Skin of body (tissue), 2 donors: ENCODE data around the gene LGR5. TPM values are rescaled to one million over a fixed set of nuclear protein-coding genes. Genes with fewer than 3 reads are reported as not detected.
A peak's percentile ranks its signal among the peaks of the same experiment; 100 is the strongest.

Experiments used
- DNase-seq: peaks from one replicate; lab custom pipeline; 2025; lab: John Stamatoyannopoulos, UW
- total RNA-seq: library from RNA; depleted of rRNA; stranded (reverse); fragments of >200 nt; gene quantifications from one replicate; pipeline ENCODE4 v1.2.3, GENCODE V29; 2014

The LGR5 gene, protein sequence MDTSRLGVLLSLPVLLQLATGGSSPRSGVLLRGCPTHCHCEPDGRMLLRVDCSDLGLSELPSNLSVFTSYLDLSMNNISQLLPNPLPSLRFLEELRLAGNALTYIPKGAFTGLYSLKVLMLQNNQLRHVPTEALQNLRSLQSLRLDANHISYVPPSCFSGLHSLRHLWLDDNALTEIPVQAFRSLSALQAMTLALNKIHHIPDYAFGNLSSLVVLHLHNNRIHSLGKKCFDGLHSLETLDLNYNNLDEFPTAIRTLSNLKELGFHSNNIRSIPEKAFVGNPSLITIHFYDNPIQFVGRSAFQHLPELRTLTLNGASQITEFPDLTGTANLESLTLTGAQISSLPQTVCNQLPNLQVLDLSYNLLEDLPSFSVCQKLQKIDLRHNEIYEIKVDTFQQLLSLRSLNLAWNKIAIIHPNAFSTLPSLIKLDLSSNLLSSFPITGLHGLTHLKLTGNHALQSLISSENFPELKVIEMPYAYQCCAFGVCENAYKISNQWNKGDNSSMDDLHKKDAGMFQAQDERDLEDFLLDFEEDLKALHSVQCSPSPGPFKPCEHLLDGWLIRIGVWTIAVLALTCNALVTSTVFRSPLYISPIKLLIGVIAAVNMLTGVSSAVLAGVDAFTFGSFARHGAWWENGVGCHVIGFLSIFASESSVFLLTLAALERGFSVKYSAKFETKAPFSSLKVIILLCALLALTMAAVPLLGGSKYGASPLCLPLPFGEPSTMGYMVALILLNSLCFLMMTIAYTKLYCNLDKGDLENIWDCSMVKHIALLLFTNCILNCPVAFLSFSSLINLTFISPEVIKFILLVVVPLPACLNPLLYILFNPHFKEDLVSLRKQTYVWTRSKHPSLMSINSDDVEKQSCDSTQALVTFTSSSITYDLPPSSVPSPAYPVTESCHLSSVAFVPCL
- 13.7 TPM for total RNA-seq

DNA sequence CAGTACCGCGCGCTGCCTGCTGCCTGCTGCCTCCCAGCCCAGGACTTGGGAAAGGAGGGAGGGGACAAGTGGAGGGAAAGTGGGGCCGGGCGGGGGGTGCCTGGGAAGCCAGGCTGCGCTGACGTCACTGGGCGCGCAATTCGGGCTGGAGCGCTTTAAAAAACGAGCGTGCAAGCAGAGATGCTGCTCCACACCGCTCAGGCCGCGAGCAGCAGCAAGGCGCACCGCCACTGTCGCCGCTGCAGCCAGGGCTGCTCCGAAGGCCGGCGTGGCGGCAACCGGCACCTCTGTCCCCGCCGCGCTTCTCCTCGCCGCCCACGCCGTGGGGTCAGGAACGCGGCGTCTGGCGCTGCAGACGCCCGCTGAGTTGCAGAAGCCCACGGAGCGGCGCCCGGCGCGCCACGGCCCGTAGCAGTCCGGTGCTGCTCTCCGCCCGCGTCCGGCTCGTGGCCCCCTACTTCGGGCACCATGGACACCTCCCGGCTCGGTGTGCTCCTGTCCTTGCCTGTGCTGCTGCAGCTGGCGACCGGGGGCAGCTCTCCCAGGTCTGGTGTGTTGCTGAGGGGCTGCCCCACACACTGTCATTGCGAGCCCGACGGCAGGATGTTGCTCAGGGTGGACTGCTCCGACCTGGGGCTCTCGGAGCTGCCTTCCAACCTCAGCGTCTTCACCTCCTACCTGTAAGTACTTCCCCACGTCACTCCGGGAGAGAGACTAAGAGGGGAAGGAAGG is at the start of gene LGR5:
Gene LGR5 (plus strand): TSS at position 186 of the 732 bp plus-strand sequence. CDS start 283 bp downstream, at position 469.
- peak; percentile 55 for DNase-seq

GRCh38 chr12:71392521-71393145 is 47.0 kb upstream of the LGR5 start:
- peak; percentile 28 for DNase-seq

- DNase-seq, result no peak
These were observed 46.0 kb upstream of the LGR5 start for GRCh38 chr12:71393625-71394024.

- DNase-seq, result no peak
These were observed 42.1 kb upstream of the LGR5 start for GRCh38 chr12:71397433-71397954.

GRCh38 chr12:71399197-71399596 is 40.4 kb upstream of the LGR5 start:
- DNase-seq, result no peak

- no peak for DNase-seq
These were observed 39.1 kb upstream of the LGR5 start for GRCh38 chr12:71400481-71400880.

DNA sequence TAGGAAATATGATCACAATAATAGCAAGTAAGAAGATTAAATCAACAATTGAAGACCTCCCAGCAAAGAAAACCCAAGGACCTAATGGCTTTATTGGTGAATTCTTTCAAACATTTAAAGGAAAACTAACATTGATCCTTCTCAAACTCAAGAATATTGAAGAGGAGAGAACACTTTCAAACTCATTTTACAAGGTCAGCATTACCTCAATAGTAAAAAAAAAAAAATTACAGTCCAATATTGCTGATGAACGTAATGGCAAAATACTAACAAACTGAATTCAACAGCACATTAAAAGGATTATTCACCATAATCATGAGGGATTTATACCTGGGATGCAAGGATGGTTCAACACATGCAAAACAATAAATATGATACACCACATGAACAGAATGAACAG is 33.7 kb upstream of the LGR5 start:
- DNase-seq, result no peak

DNA sequence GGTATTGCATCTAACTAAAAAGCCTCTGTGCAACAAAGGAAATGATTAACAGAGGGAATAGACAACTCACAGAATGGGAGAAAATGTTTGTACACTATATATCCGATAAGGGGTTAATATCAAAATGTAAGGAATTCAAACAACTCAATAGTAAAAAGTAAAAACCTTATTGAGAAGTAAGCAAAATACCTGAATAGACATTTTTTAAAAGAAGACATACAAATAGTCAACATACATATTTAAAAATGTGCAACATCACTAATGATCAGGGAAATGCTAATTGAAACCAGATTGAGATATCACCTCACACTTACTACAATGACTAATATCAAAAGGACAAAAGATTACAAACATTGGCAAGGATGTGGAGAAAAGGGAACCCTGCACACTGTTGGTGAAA is 31.9 kb upstream of the LGR5 start:
- DNase-seq, result no peak

GRCh38 chr12:71410844-71411243 is 28.8 kb upstream of the LGR5 start:
- no peak for DNase-seq

GRCh38 chr12:71411635-71412034 is 28.0 kb upstream of the LGR5 start:
- no peak for DNase-seq

- DNase-seq, result no peak
These were observed 24.0 kb upstream of the LGR5 start for GRCh38 chr12:71415336-71416231.

- DNase-seq, result no peak
These were observed 22.4 kb upstream of the LGR5 start for GRCh38 chr12:71417181-71417580.

DNA sequence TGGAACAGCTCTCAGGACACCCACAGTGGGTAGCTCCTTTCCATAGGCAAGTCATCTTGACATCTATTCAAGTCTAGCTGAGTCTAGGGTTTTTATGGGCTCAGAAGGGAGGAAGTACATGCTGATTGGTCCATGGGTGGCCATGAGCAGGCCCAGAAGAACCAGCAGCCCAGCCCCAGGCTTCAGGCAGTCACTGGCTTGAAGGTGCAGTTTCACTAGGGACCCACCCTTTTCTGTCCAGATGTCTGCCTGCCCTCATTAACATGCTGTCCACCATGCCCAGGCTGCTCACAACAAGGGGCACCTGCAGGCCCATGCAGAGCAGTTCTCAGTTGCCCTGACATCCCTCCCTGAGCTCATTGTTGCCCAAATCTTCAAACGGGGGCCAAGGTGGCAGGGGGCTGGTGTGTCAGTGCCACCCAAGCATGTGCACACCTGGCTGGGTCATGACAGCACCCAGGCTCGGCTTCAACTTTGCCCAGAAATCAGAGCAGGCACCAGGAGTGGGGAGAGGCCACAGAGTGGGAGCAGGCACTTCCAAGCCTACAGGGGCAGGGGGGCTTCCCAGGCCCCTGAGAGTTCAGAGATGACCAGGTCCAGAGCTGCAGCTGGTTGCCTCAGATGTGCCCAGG is 18.7 kb upstream of the LGR5 start:
- DNase-seq, result no peak

- no peak for DNase-seq
These were observed 13.9 kb upstream of the LGR5 start for GRCh38 chr12:71425568-71426299.

DNA sequence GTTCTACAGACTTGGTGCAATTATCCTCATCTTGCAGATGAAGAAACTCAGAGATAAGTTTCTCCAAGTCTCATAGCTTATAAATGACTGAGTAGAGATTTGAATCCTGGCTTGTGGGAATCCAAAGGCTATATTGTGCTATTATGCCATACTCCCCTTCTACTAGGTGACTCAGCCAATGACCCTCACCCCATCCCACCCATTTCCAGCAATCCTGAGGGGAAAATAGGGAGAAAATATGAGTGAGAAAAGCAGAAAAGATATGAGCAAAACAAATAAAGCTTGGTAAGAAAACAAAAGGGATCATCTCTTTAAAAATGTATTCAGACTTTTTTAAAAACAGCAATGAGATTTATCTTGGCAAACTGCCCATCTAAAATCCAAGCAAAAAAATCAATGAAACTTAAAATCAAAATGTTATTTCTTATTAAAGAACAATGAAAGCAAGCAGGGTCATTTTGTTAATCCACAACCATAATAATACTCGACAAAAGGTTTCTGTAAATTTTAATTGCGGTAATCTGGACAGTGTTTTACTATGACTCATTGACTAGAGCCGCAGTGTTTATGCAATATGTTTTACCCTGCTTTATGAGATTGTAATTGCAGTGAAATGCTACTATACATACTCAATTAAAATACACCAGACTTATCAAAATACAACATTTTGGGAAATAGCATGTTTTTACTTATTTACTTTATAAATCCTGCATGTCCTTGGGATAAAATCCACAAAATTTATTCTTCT is 13.1 kb upstream of the LGR5 start:
- no peak for DNase-seq

DNA sequence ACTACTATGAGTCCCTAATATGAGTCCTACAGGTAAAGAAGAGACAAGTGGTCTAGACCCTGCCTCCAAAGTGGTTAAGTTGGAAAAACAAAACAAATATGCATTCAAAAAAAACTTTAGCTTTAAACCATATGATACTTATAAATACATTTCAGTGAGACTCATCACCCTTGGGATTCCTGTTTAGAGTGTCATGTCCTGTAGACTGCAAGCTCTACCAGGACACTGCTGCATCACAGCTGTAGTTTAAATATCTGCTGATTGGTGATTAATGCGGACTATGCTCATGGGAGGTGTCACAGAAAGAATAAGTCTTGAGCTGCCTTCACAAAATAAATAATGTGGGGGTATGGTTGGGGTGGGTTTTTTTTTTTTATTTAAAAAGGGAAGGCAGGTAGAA is 8.8 kb upstream of the LGR5 start:
- DNase-seq, result no peak

GRCh38 chr12:71431991-71432390 is 7.6 kb upstream of the LGR5 start:
- DNase-seq, result no peak

DNA sequence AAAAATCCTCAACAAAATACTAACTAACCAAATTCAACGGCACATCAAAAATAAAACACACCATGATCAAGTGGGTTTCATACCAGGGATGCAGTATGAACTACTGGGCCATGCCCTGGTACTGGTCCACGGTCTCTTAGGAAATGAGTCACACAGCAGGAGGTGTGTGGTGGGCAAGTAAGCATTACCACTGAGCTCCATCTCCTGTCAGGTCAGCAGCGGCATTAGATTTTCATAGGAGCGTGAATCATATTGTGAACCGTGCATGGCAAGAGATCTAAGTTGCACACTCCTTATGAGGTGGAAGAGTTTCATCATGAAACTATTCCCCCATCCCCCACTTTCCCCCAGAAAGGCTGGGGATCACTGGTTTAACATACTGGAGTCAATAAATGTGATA is 6.7 kb upstream of the LGR5 start:
- no peak for DNase-seq
